K562 (cell line): Measurements from ENCODE around the gene MCL1. TPM values are rescaled to one million over a fixed set of nuclear protein-coding genes. Genes with fewer than 3 reads are reported as not detected.

Experiments used
- ATAC-seq: fragments of 200-7000 bp; cut with Tn5 transposase; 3 replicates; pipeline ENCODE4 v1.9.1; 2020; ENCODE audit warnings: moderate library complexity
- BruUV-seq: library from RNA; stranded (reverse); fragments of 400-500 nt; replicated peaks from 2 replicates; lab custom pipeline; 2021; lab: Mats Ljungman, UMichigan
- CTCF ChIA-PET: fragments of 300-600 bp; formaldehyde crosslinking; extraction: SDS; loops from one replicate; lab custom pipeline; 2021; ENCODE audit warnings: low intra/inter-chr PET ratio; lab: Yijun Ruan, JAX
- POLR2A ChIA-PET: fragments of 300-600, 350-650 bp; sonication (Branson Sonifier 250); formaldehyde crosslinking; extraction: SDS; loops from one replicate; lab custom pipeline; 2021; ENCODE audit warnings: antibody characterized with exemption, inconsistent platforms; lab: Yijun Ruan, JAX
- DNase-seq, 4 experiments: peaks; one replicate each; pipeline versions ENCODE4 v3.0.0 to v3.0.0-alpha.2; 2011 to 2018; ENCODE audit warnings: low spot score in 3 of 4, mixed read lengths in 3 of 4; ENCODE audit errors: extremely low read depth in 1 of 4
- FAIRE-seq: peaks from 2 replicates; lab custom pipeline; 2011; peaks lifted over from hg19 to GRCh38; lab: Jason Lieb, UNC
- H2AFZ ChIP-seq: 2 replicates; pipeline ENCODE4 v1.6.0; 2011; ENCODE audit warnings: low read depth, low read length, control low read depth, inconsistent platforms
- H3K27ac ChIP-seq: fragments of 200-600 bp; 3 replicates; pipeline ENCODE4 v1.8.0; 2011; ENCODE audit warnings: low read depth, mild to moderate bottlenecking, control low read depth, inconsistent platforms, low read length, moderate library complexity, mixed read lengths; ENCODE audit errors: extremely low read depth
- H3K27me3 ChIP-seq, 2 experiments: fragments of 300-600 bp in 1 of 2; 2 replicates in 1 of 2; 3 replicates in 1 of 2; pipeline versions ENCODE4 v1.6.0 to v1.8.0; 2011; ENCODE audit warnings: inconsistent platforms in 2 of 2, low read length in 2 of 2, mild to moderate bottlenecking in 1 of 2, mixed read lengths in 1 of 2, moderate library complexity in 1 of 2; ENCODE audit not compliant: control insufficient read depth in 2 of 2, insufficient read depth in 2 of 2
- H3K36me3 ChIP-seq: fragments of 300-600 bp; 3 replicates; pipeline ENCODE4 v1.8.0; 2011; ENCODE audit warnings: mild to moderate bottlenecking, low read length, inconsistent platforms; ENCODE audit not compliant: control insufficient read depth, insufficient read depth
- H3K4me1 ChIP-seq, 2 experiments: fragments of 200-600 bp in 1 of 2; replicated peaks in 1 of 2; 2 replicates in 1 of 2; 3 replicates in 1 of 2; pipeline versions ENCODE4 v1.5.1 to v1.8.0; 2011; ENCODE audit warnings: inconsistent platforms in 2 of 2, low read length in 2 of 2, mild to moderate bottlenecking in 1 of 2, mixed read lengths in 1 of 2, moderate library complexity in 1 of 2; ENCODE audit not compliant: control insufficient read depth in 2 of 2, insufficient read depth in 2 of 2
- H3K4me2 ChIP-seq: 2 replicates; pipeline ENCODE4 v1.6.1; 2011; ENCODE audit warnings: low read length, control low read depth, inconsistent platforms, mixed read lengths; ENCODE audit not compliant: insufficient read depth
- H3K4me3 ChIP-seq: fragments of 200-600 bp; sonication (generic), shearing (Covaris generic); 2 replicates; pipeline ENCODE4 v1.5.1; 2016; ENCODE audit warnings: control low read depth, inconsistent platforms
- H3K79me2 ChIP-seq: fragments of 200-600 bp; 3 replicates; pipeline ENCODE4 v1.8.0; 2011; ENCODE audit warnings: low read length, inconsistent platforms; ENCODE audit not compliant: control insufficient read depth, insufficient read depth
- H3K9ac ChIP-seq, 2 experiments: 2 replicates each; pipeline versions ENCODE4 v1.6.0 to v1.6.1; 2011; ENCODE audit warnings: low read depth in 2 of 2, low read length in 2 of 2, control low read depth in 1 of 2, inconsistent platforms in 1 of 2, mild to moderate bottlenecking in 1 of 2, mixed read lengths in 1 of 2; ENCODE audit not compliant: insufficient read depth in 1 of 2
- H3K9me1 ChIP-seq: one replicate; pipeline ENCODE4 v1.6.0; 2011; ENCODE audit warnings: inconsistent platforms, mild to moderate bottlenecking, low read length, moderate library complexity; ENCODE audit not compliant: control insufficient read depth, insufficient read depth
- H3K9me3 ChIP-seq: replicated peaks from 2 replicates; pipeline ENCODE4 v1.5.1; 2011; ENCODE audit warnings: low read depth, low read length, inconsistent platforms; ENCODE audit not compliant: control insufficient read depth, insufficient read depth
- H4K20me1 ChIP-seq: replicated peaks from 2 replicates; pipeline ENCODE4 v1.6.1; 2011; ENCODE audit warnings: low read length, inconsistent platforms, mixed read lengths; ENCODE audit not compliant: control insufficient read depth, insufficient read depth
- AFF4 ChIP-seq: sonication (generic); formaldehyde crosslinking; IDR thresholded peaks from 2 replicates; pipeline ENCODE4 v1.8.0; 2023; ENCODE audit warnings: mild to moderate bottlenecking, missing genetic modification reagents
- CHD2 ChIP-seq: IDR thresholded peaks from 2 replicates; pipeline ENCODE4 v1.6.1; 2011; ENCODE audit warnings: low read depth, low read length
- LCOR ChIP-seq: sonication (generic); formaldehyde crosslinking; IDR thresholded peaks from 2 replicates; pipeline ENCODE4 v1.8.0; 2022; ENCODE audit warnings: mild to moderate bottlenecking, missing genetic modification reagents
- MAZ ChIP-seq, 2 experiments: fragments of 450-650 bp in 1 of 2; sonication (generic) in 1 of 2; formaldehyde crosslinking; IDR thresholded peaks in 1 of 2; conservative IDR thresholded peaks in 1 of 2; 2 replicates each; pipeline versions ENCODE4 v1.4.0 to v1.5.0; 2020; ENCODE audit warnings: mild to moderate bottlenecking in 1 of 2, missing genetic modification reagents in 1 of 2
- MEIS2 ChIP-seq: fragments of 450-650 bp; IDR thresholded peaks from 2 replicates; pipeline ENCODE4 v1.6.1; 2014; ENCODE audit warnings: mild to moderate bottlenecking; ENCODE audit not compliant: partially characterized antibody
- MLLT1 ChIP-seq, 2 experiments: fragments of 450-650 bp; IDR thresholded peaks; 2 replicates each; pipeline ENCODE4 v1.6.1; 2016
- NRF1 ChIP-seq, 2 experiments: fragments of 450-650 bp; IDR thresholded peaks in 1 of 2; conservative IDR thresholded peaks in 1 of 2; 2 replicates each; pipeline ENCODE4 v1.6.1; 2014; ENCODE audit warnings: mild to moderate bottlenecking in 2 of 2
- PHF21A ChIP-seq: fragments of 450-650 bp; IDR thresholded peaks from 2 replicates; pipeline ENCODE4 v1.6.1; 2017; ENCODE audit warnings: low read depth, borderline replicate concordance
- POLR2AphosphoS2 ChIP-seq: IDR thresholded peaks from 2 replicates; pipeline ENCODE4 v1.6.1; 2012; ENCODE audit warnings: low read length, improper control_type of control experiment
- SIN3A ChIP-seq, 2 experiments: fragments of 150-350 bp in 1 of 2; IDR thresholded peaks; 2 replicates each; pipeline ENCODE4 v1.6.1; 2011 to 2016; ENCODE audit warnings: borderline replicate concordance in 2 of 2, low read depth in 2 of 2, low read length in 2 of 2, mild to moderate bottlenecking in 2 of 2, moderate library complexity in 2 of 2; ENCODE audit not compliant: control insufficient read depth in 1 of 2
- SUPT5H ChIP-seq: fragments of 450-650 bp; IDR thresholded peaks from 2 replicates; pipeline ENCODE4 v1.6.1; 2016
- TFAP4 ChIP-seq: sonication (generic); formaldehyde crosslinking; IDR thresholded peaks from 2 replicates; pipeline ENCODE4 v1.8.0; 2022; ENCODE audit warnings: missing genetic modification reagents, mild to moderate bottlenecking, moderate library complexity, borderline replicate concordance
- ZNF311 ChIP-seq: fragments of 250-450 bp; sonication (Bioruptor Pico); IDR thresholded peaks from 2 replicates; pipeline ENCODE4 v1.4.0; 2020; ENCODE audit warnings: mild to moderate bottlenecking, moderate library complexity
- WGBS: fragments of 100-300 bp; shearing (Covaris generic); methylation state at CpG from one replicate; pipeline ENCODE4 v1.1.6; 2016; ENCODE audit warnings: low coverage, mixed read lengths; ENCODE audit not compliant: insufficient coverage; ENCODE audit errors: missing lambda C conversion rate; 5-methylcytosine and 5-hydroxymethylcytosine counted together
- in situ Hi-C: fragments of 300-500 bp; cut with MboI; formaldehyde crosslinking; loops from 4 replicates; pipeline ENCODE4 v1.15.0; 2018; ENCODE audit warnings: inconsistent platforms, mixed read lengths
- intact Hi-C: fragments of 100-400 bp; cut with micrococcal nuclease; formaldehyde crosslinking; loops from 2 replicates; pipeline ENCODE4 v1.14.2; 2022
- polyA plus RNA-seq, 8 experiments: library from polyadenylated mRNA; depleted of rRNA in 4 of 8; stranded (reverse) in 5 of 8; unstranded in 3 of 8; fragments of >200 nt; fragmentation: Nextera tagmentation in 2 of 8; fragmentation: Illumina TruSeq in 1 of 8; extraction: Ambion mirVana in 2 of 8; extraction: Trizol in 1 of 8; gene quantifications; 2 replicates each; pipeline versions ENCODE4 v1.2.1 to v1.2.3, GENCODE V29; 2011 to 2014; ENCODE audit warnings: inconsistent platforms in 1 of 8, missing spikeins in 1 of 8
- total RNA-seq, 7 experiments: library from RNA; depleted of rRNA in 6 of 7; stranded (reverse); fragments of >200 nt in 6 of 7; fragmentation: Illumina TruSeq in 2 of 7; extraction: Trizol in 2 of 7; gene quantifications; 2 replicates each; pipeline versions ENCODE4 v1.2.1 to v1.2.3, GENCODE V29; 2011 to 2021; ENCODE audit warnings: low replicate concordance in 1 of 7

MCL1 gene
- total and polyA plus RNA-seq, 9 of the 15 experiments (the other 6 are each of a cell fraction or from before 2014, with no cell fraction given) = 27.1 to 224 (median 138) TPM

GRCh38 chr1:150550222-150551050, 29.0 kb downstream of the MCL1 start:
- peak overlapping the region; percentile 95 to 99 for H3K9ac ChIP-seq
- DNase-seq = peak; percentile 44 to 77 (median 61)
- H3K27ac ChIP-seq = peak overlapping the region; percentile 87
- in situ Hi-C loops = no loop called here
- peak overlapping the region; percentile 75 for H3K4me3 ChIP-seq
- ChIA-PET POLR2A (interaction anchor here (0.6 to 8.9 kb wide), 7 partner anchors 8 to 79 kb away, joined by 3 to 53 read pairs (median 4); partner anchors contain the start of genes ENSA and MCL1), CTCF (interaction anchor here (0.6 kb wide), 1 partner anchor 11 kb away, joined by 3 read pairs; no protein-coding TSS in a partner anchor)
- ATAC-seq = peak; percentile 44
- H3K9me3 ChIP-seq = no peaks in the 10 kb centered on the region
- peaks cover 36% of the 10 kb centered on the region for H3K36me3 ChIP-seq
- H3K9me1 ChIP-seq = no peaks in the 10 kb centered on the region
- H3K79me2 ChIP-seq = peaks cover 84% of the 10 kb centered on the region
- intact Hi-C loops = no loop called here
- peaks cover under 1% of the 10 kb centered on the region; the same call in 1 of the 2 replicates for H4K20me1 ChIP-seq
- 1% methylated on average over 15 of the region's 22 CpGs for WGBS
- no peaks in the 10 kb centered on the region for H3K27me3 ChIP-seq
- H3K4me2 ChIP-seq = peak overlapping the region; percentile 95
- H2AFZ ChIP-seq = no peak overlapping the region
- peak; percentile 61 for FAIRE-seq
- H3K4me1 ChIP-seq = peaks cover 38 to 81% of the 10 kb centered on the region in 2 experiments
- no TSS peak for BruUV-seq
- TF ChIP-seq ZNF311 (no peak), MEIS2 (no peak), POLR2AphosphoS2 (0 out of 2 replicates have a peak, but pooled peaks have one; percentile 46), AFF4 (CRISPR knock-in tag) (0 out of 2 replicates have a peak, but pooled peaks have one; percentile 22), PHF21A (no peak), NRF1 (conservative IDR thresholded peaks at IDR 0.05 in 1 of 2, IDR thresholded peaks at IDR 0.05 in 1 of 2) (peak in 1 of 2 experiments; percentile 38; a peak in 3 of 4 replicates), LCOR (no peak), SUPT5H (peak; percentile 61), MAZ (CRISPR knock-in tag; conservative IDR thresholded peaks at IDR 0.05 in 1 of 2, IDR thresholded peaks at IDR 0.05 in 1 of 2) (peak in 1 of 2 experiments; percentile 62; a peak in 2 of 4 replicates), SIN3A (IDR thresholded peaks at IDR 0.05; ENCODE audit: borderline replicate concordance in 2 of 2, control insufficient read depth in 1 of 2, low read depth in 2 of 2, low read length in 2 of 2) (0 out of 4 replicates have a peak, but pooled peaks of 1 of the 2 experiments have one; percentile 39), MLLT1 (IDR thresholded peaks at IDR 0.05) (peak in 1 of 2 experiments; percentile 53; a peak in 2 of 4 replicates), TFAP4 (CRISPR knock-in tag) (peak; percentile 39; the same call in 1 of the 2 replicates), CHD2 (no peak)
